ENCODE data around the gene GPAT2.
"Not testable (repeated sequence)": the region's sequence is repeated elsewhere in the genome, so short reads cannot be mapped to it uniquely, and the experiment has no call there.

DNA sequence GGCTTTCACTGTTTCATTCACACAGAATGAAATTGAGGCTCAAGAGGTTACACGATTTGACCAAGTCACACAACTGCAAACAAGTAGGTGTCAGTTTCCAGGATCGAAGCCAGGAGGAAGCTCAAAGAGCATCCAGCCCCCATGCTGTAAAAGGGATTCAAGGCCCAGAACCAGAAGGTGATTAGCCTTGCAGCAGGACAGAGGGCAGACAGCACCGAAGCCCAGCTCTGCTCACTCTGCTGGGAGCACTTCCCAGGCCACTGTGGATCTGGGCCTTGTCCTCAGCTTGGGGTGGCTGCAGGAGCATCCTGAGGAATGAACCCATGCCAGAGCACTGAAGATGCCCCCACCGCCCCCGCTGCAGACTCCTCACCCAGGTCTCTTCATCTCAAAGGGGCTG, 27.8 kb upstream of the GPAT2 start:
- not testable (repeated sequence) for TF ChIP-seq CTCF (conservative IDR thresholded peaks at IDR 0.05 in 1 of 2, IDR thresholded peaks at IDR 0.05 in 1 of 2; ENCODE audit: extremely low read depth in 1 of 2, insufficient read depth in 1 of 2, low read depth in 1 of 2, low read length in 2 of 2); EZH2 (IDR thresholded peaks at IDR 0.05; ENCODE audit: borderline replicate concordance, low read length)

All from mammary epithelial cell (primary cell).